H1 (cell line): ENCODE measurements around the gene PEX12. TPM values are rescaled to one million over a fixed set of nuclear protein-coding genes. Genes with fewer than 3 reads are reported as not detected.

Experiments used
- PHF8 ChIP-seq: fragments of 200-600 bp; sonication (generic); conservative IDR thresholded peaks from 2 replicates; pipeline ENCODE4 v1.7.1; 2012; ENCODE audit warnings: low read depth, mild to moderate bottlenecking, inconsistent platforms, low read length, moderate library complexity
- polyA plus RNA-seq, 7 experiments: library from polyadenylated mRNA; depleted of rRNA in 3 of 7; stranded (reverse) in 5 of 7; unstranded in 2 of 7; fragments of >200 nt in 5 of 7; fragments of 200-250 nt in 2 of 7; gene quantifications; 1 replicate in 5 of 7; 2 replicates in 1 of 7; 4 replicates in 1 of 7; pipeline versions ENCODE4 v1.2.1 to v1.2.3, GENCODE V29; 2011 to 2013; ENCODE audit warnings: missing spikeins in 2 of 7, mixed read lengths in 2 of 7
- total RNA-seq: library from RNA; stranded (reverse); fragmentation: NEBNext Ultra II Directional; extraction: Animal tissue kit (Norgen Biotek cat#: 25700); gene quantifications from 2 replicates; pipeline ENCODE4 v1.2.1, GENCODE V29; 2021

Gene PEX12
- total and polyA plus RNA-seq, 2 of the 8 experiments (the other 6 are each of a cell fraction or from before 2014, with no cell fraction given) = 3.0 to 5.9 TPM

GRCh38 chr17:35618628-35619027 lies 40.3 kb upstream of the PEX12 start (continued):
- no peak for TF ChIP-seq PHF8
- TF ChIP-seq, all 59 proteins: peak for 0
